Putamen (tissue), 1 donor: Measurements from ENCODE around the gene TTLL11.

Source experiments
- DNase-seq: peaks from one replicate; pipeline ENCODE4 v3.0.0-alpha.2; 2016; ENCODE audit warnings: low spot score

Gene TTLL11

DNA sequence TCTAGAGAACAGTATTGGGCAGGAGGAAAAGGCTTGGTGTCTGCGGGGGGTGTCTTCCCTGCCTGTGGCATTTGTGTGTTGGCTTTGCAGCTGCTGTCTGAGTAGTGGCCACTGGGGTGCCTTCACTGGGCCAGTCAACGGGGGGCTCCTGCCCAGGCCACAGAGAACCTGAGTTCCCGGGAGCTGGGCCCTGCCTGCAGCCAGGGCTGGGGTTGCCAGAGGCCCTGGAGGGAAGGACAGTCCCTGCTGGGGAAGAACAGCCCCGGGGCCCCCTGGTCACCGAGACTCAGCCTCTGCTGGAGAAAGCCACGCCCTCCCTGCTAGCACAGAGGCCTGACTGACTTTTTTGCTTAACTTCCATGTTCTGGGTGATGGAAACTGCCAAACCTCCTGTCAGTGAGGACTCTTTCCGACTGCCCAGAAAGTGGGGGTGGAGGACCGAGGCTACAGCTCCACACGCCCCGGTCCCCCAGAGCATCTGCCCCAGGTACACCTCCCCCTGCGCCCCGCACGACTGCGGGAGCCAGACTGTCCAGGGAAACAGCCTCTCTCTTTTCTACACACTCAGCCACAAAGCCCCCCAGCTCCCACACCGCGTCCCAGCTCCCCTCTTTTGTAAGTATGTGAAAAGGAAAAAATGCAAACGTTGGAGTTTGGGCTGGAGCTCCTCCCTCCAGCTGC, 308.2 kb downstream of the TTLL11 start:
- DNase-seq, result no peak

DNA sequence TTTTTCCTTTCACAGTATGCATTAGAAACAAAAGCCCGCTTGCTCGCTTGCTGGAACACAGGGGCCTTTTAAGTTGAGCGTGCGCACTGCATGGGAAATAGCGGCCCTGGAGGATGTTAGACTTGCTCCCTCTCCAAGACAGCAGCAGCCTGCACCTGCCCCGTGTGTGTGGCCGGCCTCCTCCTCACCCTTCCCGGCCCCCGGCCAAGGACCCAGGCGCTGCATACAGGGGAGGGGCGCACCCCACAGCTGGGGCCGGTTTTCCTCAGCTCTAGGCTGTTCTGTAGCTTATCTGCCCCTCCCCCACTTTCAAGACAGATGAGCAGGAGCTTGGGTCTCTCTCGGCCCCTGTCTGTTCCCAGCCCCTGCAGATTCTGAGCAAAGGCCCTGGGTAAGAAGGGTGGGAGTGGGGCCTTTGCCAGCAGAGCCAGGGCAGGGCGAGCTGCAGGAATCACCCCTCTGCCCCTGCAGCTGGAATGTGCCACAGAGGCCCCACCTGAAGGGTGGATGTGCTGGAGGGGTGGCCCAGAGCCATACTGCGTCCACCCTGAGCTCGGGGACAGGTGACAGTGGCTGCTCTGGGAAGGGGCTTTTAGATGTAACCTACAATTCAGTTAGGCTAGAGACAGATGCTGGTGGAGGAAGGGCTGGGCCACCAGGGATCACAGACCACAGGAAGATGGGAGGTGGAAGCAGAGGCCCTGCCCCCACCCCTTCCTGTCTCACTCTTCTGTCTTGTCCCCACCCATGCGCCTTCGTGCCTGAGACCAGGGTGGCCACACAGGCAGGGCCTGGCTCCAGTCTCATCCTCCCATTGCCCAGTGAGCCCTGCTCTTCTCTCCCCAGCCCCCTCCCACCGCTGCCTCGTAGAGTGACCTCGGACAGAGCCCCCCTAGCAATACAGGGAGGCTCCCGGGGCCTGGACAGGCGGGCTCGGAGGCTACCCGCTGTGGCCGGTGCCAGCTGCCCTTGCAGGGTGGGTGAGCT, 309.3 kb downstream of the TTLL11 start:
- DNase-seq, result no peak

DNA sequence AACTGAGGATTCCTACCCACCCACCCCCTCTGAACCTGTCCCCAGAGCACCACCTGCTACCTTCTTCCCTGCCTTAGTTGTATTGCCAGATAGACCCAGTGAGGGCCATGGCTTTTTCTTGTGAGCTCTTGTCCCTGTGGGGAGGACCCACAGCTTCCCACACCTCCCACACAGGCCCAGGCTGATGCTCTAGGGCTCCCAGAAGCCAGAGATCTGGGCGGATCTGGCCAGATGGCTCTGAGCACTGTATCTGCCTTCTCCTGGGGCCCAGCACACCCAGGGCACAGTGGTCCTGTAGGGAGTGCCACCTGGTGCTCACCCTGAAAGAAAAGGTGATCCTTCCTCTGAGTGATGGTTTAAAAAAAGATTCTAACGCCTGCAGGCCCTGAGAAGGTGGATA, 310.0 kb downstream of the TTLL11 start:
- DNase-seq, result no peak

- no peak for DNase-seq
These were observed 310.5 kb downstream of the TTLL11 start for GRCh38 chr9:121782514-121783110.

DNA sequence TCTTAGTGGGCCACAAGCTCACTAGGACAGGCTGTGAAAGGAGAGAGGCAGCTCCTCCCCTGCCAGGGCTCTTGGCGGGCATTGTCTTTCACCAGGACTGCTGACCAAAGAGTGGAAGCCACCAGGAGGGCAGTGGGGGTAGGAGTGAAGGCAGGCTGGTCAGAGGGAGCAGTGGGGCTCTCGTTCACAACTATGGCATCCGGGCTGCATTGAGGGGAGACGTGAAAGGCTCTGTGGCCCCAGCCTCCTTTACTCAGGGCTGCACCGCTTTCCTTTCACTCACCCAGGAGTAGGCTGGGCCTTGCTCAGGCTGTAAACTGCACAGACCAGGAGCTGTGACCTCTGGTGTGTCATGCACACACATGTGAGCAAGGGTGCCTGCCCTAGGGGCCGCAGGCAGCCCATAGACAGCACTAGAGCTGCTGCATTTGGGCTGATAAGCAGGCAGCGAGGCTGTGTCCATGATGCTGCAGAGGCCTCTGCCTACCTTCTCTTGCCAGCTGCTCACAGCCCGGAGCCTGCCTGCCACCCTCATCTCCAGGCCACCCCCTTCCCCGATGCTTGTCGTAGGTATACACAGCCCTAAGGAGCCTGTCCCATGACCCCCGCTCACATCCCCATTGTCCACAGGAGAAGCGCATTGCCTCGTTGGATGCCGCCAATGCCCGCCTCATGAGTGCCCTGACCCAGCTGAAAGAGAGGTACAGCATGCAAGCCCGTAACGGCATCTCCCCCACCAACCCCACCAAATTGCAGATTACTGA, 311.2 kb downstream of the TTLL11 start:
- DNase-seq, result no peak

DNA sequence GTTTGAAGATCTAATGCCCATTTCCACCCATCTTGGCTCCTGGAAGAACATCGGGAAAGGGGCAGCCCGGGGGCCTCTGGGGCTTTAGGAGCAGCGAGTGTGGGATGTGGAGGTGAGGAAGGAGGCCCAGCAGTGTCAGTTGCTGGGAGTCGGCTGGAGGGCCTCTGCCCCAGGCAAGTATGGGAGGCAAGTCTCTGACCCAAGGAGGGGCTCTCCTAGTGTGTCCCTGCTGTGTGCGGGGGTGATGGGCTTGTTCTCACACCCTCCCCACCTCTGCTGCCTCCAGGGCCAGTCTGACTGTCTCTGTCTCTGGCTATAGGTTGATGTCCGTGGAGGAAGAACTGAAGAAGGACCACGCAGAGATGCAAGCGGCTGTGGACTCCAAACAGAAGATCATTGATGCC, 312.0 kb downstream of the TTLL11 start:
- DNase-seq, result no peak

- no peak for DNase-seq
These were observed 312.7 kb downstream of the TTLL11 start for GRCh38 chr9:121780177-121781040.

- no peak for DNase-seq
These were observed 313.6 kb downstream of the TTLL11 start for GRCh38 chr9:121779381-121780117.

DNA sequence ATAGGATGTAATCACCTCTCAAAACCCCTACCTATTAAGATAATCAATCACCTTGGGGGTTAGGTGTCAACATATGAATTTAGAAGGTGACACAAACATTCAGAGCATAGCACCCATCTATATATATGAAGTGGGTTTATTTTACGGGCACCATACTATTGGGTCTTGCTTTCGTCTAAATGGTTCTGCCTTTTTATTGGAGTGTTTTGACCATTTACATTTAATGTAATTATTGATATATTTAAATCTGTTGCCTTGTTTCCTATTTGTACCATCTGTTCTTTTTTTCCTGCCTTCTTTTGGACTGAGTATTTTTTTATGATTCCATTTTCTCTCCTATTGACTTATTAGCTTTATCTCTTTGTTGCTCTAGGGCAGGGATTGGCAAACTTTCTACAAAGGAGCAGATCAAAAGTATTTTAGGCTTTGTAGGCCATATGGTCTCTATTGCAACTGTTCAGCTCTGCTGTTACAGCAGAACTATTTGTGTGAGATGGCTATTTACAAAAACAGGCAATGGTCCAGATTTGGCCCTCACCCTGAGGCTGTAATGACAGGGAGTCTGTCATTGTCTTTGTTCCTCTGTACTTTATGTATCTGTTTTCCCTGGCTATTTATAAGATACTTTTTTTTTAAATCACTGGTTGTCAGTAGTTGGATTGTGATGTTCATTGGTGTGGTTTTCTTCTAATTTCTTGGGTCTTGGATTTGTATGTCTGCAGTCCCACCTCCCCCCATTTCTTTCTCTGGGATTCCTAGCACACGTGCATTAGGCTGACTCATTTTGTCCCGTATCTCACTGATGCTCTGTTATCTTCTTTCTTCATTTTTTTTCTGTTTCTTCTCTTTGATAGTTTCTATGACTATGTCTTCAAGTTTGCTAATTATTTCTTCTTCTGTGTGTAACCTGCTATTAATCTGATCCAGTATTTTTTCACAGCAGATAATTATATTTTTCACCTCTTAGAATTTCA, 314.6 kb downstream of the TTLL11 start:
- DNase-seq, result no peak

- no peak for DNase-seq
These were observed 316.1 kb downstream of the TTLL11 start for GRCh38 chr9:121776739-121777637.

GRCh38 chr9:121776001-121776738, 316.9 kb downstream of the TTLL11 start:
- DNase-seq, result no peak

DNA sequence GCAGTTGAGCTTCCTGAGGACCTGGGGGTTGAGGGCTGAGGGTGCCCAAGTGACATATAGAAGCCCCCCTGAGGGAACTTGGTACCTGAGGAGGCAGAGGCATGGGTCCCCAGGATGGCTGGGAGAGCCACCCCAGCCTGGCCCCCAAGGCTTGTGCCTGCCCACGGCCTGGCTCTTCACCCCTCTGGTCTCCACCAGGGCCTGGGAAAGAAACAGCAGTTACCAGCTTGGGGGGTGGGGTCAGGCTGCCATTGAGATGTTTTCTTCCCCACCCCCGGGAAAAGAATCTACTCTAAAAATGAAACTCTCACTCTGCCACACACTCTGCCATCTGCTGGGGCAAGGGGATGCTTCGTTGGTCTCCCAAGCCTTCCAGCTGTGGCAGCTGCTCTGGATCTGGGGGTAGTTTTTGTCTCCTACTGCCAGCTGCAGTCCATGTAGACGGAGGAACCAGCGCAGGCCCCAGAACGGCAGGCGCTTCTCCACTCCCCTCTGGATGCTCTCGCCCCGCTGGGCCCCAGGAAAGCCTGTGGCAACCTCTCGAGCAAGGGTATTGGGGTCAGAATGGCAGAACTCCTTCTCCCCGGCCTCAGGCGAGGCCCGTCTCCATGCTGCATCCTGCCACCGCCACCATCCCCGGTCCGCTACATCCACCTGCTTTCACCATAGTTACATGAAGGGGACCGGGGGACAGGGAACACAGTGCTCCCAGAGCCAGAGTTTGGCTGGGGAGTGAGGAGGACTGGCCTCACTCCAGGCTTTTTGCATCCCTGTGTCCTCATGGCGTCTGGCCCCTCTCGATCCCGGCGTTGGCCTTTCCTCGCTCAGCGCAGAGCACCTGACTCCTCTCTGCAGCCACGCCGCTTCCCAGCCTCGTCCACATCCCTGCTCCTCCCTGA, 318.1 kb downstream of the TTLL11 start:
- DNase-seq, result no peak

GRCh38 chr9:121773954-121774714, 319.0 kb downstream of the TTLL11 start:
- no peak for DNase-seq

- DNase-seq, result no peak
These were observed 319.7 kb downstream of the TTLL11 start for GRCh38 chr9:121773286-121773953.
